HG03103 (cell line): ENCODE data around the gene ST6GALNAC2.
"Not testable (repeated sequence)": the region's sequence is repeated elsewhere in the genome, so short reads cannot be mapped to it uniquely, and the experiment has no call there.

Experiments used
- ATAC-seq: cut with Tn5 transposase; IDR thresholded peaks from one replicate; pipeline ENCODE4 v1.9.1; 2021; ENCODE audit warnings: low read depth; ENCODE audit not compliant: unreplicated experiment

Gene ST6GALNAC2

DNA sequence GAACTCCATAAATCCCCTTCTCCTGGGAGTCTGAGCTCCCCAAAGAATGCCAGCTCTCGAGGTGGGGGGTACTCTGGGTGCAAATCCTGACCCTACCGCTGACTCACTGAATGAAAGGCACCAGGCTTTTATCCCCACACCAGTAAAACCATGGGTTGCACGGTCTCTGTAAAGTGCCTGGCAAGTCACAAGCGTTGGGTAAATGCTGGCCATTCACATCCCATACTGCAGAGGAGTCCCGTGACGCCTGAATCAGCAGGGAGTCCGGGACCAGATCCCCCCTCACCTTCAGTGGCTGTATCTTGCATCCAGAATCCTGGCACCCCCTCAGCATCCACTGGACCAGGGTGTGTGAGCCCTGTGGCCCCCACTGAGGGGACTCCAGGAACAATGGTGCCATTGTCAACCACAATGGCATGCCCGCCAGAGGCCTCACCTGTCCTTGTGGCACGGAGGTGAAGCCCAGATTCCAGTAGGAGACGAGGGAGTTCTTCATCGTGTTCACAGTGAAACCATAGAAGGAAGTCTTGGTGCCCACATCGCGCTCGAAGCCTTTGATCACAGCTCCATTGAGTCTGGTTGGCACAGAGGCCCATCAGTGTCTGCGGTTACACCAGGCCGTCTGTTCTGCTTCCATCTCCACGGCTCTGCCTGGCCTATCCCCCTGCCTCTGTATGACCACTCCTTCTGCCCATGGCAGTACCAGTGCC lies 13.3 kb downstream of the ST6GALNAC2 start:
- no peak for ATAC-seq

GRCh38 chr17:76570877-76571471 lies 14.7 kb downstream of the ST6GALNAC2 start:
- ATAC-seq = no peak

- ATAC-seq = no peak
Observed at GRCh38 chr17:76570457-76570856, 15.2 kb downstream of the ST6GALNAC2 start.

DNA sequence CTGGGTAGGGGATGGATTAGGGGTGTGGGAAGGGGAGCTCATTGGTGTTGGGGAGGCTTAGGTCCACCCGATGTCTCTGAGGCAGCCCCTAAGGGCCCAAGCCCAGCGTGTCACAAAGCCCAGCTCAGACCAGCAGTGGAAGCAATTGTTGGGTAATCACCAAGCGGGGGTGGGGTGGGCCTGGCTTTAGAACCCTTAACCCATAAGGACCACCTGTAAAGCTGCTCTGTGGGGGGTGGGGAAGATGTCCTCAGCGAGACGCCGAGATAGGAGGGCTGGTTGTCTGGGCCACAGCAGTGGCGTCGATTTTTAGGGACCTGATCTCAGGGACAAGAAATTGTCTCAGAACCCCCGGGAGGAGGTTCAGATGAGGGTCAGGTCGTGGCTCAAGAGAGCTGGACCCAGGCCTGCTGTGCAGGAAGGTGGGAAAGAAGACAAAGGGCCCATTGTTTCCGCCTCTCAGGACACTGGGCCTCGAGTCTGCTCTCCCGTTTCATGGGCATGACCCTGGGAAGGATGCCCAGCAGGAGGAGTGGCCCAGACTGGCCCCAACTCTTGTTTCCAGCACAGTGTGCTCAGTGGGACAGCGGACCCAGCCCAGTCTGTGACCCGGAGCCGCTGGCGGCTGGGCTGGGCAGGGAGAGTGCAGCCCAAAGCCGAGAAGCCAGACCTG lies 15.9 kb downstream of the ST6GALNAC2 start:
- no peak for ATAC-seq

- ATAC-seq = no peak
Observed at GRCh38 chr17:76568811-76569221, 16.8 kb downstream of the ST6GALNAC2 start.

DNA sequence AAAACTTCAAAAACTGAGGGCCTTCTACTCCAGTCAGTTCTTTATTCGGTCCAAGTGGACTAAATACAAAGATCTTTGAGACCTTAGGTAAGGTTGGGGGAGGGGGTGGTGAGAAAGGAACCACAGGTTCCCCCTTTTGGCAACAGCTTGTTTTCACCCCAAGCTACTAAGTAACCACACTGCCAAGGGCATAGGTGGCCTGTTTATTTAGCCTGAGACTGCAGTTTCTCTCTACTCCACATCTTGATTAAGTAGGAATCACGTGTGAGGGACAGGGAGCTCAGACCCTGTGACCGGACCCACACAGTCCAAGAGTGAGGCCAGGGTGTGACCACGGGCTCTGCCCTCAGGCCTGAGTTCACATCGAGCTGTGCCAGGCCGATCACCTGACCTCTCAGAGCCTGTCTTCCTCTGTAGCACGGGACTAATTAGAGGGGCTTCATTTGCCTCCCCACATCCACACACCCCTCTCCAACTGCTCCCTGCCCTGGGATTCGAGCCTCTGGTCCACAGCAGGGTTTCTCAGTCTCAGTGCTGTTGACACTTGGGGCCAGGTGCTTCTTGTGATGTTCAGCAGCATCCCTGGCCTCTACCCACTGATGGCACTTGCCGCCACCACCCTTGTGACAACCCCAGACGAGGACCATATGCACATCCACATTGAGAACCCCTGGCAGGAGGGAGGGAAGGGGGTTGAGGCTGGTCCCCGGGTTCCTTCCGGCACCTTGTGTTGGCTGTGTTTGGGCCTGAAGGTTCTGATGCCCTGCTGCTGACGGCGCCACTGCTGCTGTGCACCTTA lies 17.8 kb downstream of the ST6GALNAC2 start:
- no peak for ATAC-seq

DNA sequence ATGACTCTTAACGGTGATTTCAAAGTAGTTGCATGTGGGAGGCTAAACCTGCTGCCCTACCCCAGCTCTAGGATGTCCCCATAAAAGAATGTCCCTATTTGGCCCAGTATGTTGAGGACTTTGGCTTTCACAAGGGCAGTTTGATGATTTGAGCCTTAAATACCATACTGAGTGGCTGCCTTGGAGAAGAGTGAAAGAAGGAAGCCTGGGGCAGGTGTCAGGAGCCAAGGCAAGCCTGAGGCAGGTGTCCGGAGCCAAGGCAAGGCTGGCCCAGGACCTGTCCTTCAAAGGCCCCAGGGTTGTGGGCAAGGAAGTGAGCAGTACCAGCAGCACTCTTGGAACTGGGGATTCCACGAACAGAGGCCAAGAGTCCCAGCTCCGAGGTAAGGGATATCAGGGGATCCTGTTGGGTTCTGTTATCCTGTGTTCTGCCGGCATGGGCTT lies 18.6 kb downstream of the ST6GALNAC2 start:
- no peak for ATAC-seq

DNA sequence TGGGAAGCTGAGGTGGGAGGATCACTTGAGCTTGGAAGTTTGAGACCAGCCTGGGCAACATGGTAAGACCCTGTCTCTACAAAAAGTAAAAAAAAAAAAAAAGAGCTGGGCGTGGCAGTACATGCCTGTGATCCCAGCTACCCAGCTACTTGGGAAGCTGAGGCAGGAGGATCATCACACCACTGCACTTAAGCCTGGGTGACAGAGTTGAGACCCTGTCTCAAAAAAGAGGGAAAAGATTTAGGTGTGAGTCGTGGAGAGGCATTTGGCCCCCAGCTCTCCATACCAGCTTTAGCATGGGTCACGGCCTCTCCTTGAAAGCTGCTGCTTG lies 19.1 kb downstream of the ST6GALNAC2 start:
- no peak for ATAC-seq

DNA sequence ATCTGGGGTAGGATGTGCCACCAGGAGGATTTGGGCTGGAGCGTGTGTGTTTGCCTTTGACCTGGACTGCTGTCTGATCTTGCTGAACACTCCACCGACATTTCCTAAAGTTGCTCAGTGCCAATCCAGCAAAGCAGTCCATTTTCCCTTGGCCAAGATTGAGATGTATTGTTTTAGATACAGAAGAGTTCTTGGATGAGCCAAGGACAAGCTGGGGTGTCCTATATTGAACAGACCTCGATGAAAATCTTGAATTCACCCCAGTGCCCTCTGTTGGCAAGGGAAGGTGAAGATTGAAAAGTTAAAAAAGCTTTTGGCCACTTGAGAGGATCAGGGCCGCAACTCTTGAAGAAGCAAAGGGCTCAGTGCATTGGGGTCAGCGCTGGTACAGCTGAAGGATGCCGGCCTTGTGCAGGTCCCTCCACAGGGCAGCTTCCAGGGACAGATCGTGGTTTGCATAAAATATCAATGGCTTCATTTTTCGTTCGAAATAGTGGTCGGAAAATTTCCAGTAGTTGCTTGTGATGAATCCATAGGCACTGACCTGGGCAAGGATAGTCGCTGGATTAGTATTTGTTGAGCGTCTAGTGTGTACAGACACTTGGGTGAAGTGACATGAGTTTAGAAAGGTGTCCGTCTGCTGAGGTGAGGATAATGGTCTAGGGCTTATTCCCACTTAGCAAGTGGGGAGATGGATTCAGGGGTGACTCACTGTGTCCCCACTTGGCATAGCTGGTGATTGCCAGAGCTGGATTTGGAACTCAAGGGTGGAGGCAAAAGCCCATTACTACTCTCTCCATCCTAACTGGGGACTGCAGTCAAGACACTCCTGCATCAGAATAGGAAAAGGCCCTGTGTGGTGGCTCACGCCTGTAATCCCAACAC lies 19.7 kb downstream of the ST6GALNAC2 start:
- no peak for ATAC-seq

GRCh38 chr17:76564991-76565727 lies 20.5 kb downstream of the ST6GALNAC2 start:
- not testable (repeated sequence) for ATAC-seq

DNA sequence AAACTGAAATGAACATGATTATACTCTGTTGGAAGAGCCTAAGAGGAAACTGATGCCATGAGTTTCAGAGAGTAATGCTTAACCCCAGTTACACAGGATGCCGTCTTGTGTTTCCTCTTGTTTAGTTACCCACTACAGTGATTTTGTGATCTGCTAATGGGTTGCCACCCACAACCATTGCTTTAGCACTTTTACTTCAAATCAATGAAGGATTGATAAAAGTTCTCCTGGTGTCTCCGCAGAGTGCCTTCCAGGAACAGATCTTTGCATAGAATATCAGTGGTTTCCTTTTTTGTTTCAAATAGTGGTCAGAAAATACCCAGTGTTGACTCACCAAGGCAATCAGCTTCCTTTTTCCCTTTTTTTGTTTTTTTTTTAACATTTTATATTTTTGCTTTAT lies 22.3 kb downstream of the ST6GALNAC2 start:
- ATAC-seq = not testable (repeated sequence)

DNA sequence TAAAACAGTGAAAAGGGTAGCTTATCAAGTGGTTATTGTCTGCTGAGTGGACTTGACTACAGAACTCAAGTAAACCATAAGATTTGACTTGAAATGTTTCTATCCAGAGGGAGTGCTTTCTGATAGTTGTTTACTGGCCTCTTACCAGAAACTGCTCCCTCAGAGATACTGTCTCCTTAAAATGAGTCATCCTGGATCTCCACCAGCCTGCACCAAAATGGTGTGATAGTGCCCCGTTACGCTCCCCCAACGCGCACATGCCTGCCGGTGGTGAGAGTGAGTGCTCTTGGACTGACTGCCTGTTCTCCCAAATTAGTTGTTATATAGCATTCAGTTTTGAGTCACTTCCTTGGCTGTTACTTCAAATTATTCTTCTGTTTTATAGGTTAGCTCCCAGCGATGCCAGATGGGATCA lies 22.9 kb downstream of the ST6GALNAC2 start:
- no peak for ATAC-seq

DNA sequence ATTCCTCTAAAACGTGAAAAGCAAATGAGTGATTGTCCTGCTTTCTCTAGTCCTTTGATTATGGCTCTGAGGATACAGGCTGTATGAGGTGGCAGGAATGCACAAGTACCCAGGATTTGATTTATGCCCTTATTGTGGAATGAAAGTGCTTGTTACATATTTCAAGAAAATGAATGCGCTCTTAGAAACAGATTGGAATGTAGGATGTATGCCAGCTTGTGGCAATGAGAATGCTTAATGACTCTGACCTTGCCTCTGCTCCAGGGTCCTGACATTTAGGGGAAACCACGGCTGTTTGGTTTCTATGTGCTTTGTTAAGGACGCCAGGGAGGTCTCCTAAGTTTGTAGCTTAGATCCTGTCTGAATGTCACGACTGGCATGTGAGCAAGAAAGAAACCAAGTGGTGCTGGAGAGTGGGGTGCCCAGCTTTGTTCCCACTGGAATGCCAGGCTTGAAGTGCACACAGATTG lies 23.8 kb downstream of the ST6GALNAC2 start:
- ATAC-seq = no peak

DNA sequence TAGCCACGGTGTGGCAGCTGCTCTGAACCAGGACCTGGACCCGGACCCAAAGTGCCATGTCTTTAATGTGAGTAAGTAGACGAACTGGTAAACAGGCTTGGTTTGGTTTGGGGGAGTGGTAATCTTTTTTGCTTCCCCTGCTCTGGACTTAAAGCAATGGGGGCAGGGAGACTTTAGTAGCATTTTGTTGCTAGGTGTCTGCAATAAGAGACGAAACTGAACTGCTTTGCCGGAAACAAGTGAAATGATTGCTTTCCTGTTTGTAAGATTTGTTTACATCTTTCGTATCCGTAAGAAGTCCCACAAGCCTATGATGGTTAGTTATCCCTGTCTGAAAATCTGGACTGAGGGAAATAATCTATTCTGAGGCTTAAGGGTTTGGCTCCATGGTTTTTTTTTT lies 24.3 kb downstream of the ST6GALNAC2 start:
- no peak for ATAC-seq

DNA sequence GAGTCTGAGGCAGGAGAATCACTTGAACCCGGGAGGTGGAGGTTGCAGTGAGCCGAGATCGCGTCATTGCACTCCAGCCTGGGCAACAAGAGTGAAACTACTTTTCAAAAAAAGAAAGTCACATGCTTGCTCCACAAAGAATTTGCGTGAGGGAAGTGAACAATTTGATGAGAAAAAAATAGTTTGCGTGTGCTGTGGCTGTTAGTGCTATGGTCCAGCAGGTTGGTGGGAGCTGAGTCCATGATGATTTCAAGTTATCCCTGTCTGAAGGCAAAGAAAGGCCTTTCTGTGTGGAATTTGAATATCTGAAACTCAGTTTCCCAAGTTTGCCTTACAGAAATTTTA lies 24.8 kb downstream of the ST6GALNAC2 start:
- no peak for ATAC-seq

- no peak for ATAC-seq
Observed at GRCh38 chr17:76560036-76560876, 25.4 kb downstream of the ST6GALNAC2 start.

GRCh38 chr17:76559460-76559859 lies 26.2 kb downstream of the ST6GALNAC2 start:
- not testable (repeated sequence) for ATAC-seq
